Astrocyte (in vitro differentiated cells and primary cell): ENCODE results near the gene TMEM161B.

Experiments
- EZH2 ChIP-seq: IDR thresholded peaks from 2 replicates; pipeline ENCODE4 v1.6.1; 2012; ENCODE audit warnings: mild to moderate bottlenecking, low read length, inconsistent platforms; ENCODE audit not compliant: insufficient read depth
- TF ChIP-seq, protein P1 (sequence below): IDR thresholded peaks from 2 replicates; pipeline ENCODE4 v1.5.1; 2011; ENCODE audit warnings: low read depth, mild to moderate bottlenecking, inconsistent platforms, low read length, moderate library complexity; ENCODE audit not compliant: insufficient read depth

DNA sequence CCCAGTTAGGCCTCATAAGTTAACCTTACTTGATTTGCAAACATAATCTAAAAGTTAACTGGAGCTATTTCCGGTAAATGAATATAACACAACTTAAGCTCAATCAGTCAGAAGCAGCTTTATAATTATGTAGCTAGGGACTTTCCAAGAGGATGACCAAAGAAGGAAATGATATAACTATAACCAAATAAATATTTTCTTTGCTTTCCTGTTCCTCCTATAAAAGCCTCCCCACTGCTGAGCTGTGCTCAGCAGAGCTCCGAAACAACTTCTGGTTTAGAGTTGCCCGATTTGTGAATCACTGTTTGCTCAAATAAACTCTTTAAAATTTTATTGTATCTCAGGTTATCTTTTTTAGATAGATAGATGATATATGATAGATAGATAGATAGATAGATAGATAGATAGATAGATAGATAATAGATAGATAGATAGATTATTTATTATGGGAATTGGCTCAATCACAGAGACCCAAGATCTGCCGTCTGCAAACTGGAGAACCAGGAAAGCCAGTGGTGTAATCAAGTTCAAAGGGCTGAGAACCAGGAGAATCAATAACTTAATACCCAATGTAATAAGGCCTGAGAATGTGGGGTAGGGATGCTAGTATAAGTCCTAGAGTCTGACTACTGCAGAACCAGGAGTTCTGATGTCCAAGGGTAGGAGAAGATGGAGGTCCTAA, 19.3 kb upstream of the TMEM161B start:
- TF ChIP-seq, protein P1, sequence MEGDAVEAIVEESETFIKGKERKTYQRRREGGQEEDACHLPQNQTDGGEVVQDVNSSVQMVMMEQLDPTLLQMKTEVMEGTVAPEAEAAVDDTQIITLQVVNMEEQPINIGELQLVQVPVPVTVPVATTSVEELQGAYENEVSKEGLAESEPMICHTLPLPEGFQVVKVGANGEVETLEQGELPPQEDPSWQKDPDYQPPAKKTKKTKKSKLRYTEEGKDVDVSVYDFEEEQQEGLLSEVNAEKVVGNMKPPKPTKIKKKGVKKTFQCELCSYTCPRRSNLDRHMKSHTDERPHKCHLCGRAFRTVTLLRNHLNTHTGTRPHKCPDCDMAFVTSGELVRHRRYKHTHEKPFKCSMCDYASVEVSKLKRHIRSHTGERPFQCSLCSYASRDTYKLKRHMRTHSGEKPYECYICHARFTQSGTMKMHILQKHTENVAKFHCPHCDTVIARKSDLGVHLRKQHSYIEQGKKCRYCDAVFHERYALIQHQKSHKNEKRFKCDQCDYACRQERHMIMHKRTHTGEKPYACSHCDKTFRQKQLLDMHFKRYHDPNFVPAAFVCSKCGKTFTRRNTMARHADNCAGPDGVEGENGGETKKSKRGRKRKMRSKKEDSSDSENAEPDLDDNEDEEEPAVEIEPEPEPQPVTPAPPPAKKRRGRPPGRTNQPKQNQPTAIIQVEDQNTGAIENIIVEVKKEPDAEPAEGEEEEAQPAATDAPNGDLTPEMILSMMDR, result no peak
- no peak for TF ChIP-seq EZH2
